Immature natural killer cell (primary cell): ENCODE results near the gene YWHAG. TPM values are rescaled to one million over a fixed set of nuclear protein-coding genes. Genes with fewer than 3 reads are reported as not detected.
"Not testable (repeated sequence)": the region's sequence is repeated elsewhere in the genome, so short reads cannot be mapped to it uniquely, and the experiment has no call there.

Source experiments
- DNase-seq, 3 donors: peaks; one replicate each; pipeline ENCODE4 v3.0.0; 2022; ENCODE audit warnings: mixed read lengths in 1 of 3
- H3K27ac Mint-ChIP-seq, 6 donors: one replicate each; pipeline ENCODE4 v1.8.0; 2020; ENCODE audit warnings: mixed read lengths in 6 of 6, mild to moderate bottlenecking in 5 of 6, inconsistent platforms in 4 of 6, moderate library complexity in 3 of 6
- H3K27me3 Mint-ChIP-seq, 3 donors: one replicate each; pipeline ENCODE4 v1.8.0; 2020 to 2021; ENCODE audit warnings: low read depth in 3 of 3, mild to moderate bottlenecking in 3 of 3, mixed read lengths in 3 of 3, moderate library complexity in 3 of 3, inconsistent platforms in 1 of 3
- H3K36me3 Mint-ChIP-seq, 3 donors: one replicate each; pipeline ENCODE4 v1.8.0; 2020; ENCODE audit warnings: mixed read lengths in 3 of 3, inconsistent platforms in 2 of 3, mild to moderate bottlenecking in 2 of 3
- H3K4me1 Mint-ChIP-seq, 2 donors: one replicate each; pipeline ENCODE4 v1.8.0; 2020; ENCODE audit warnings: inconsistent platforms in 2 of 2, mild to moderate bottlenecking in 2 of 2, mixed read lengths in 2 of 2, moderate library complexity in 1 of 2
- H3K4me3 Mint-ChIP-seq, 5 donors: one replicate each; pipeline ENCODE4 v1.8.0; 2020; ENCODE audit warnings: mild to moderate bottlenecking in 5 of 5, mixed read lengths in 5 of 5, inconsistent platforms in 3 of 5, moderate library complexity in 3 of 5
- H3K9me3 Mint-ChIP-seq, 6 donors: one replicate each; pipeline ENCODE4 v1.8.0; 2020; ENCODE audit warnings: mild to moderate bottlenecking in 6 of 6, mixed read lengths in 6 of 6, inconsistent platforms in 4 of 6, moderate library complexity in 3 of 6
- polyA plus RNA-seq, 3 donors: library from polyadenylated mRNA; unstranded; fragments of 300-500 nt; fragmentation: Illumina TruSeq; gene quantifications; one replicate each; pipeline ENCODE4 v1.2.3, GENCODE V29; 2021

The YWHAG gene
- polyA plus RNA-seq, 3 donors from 2014 or later: 1.1 to 3.2 (median 1.4) TPM

DNA sequence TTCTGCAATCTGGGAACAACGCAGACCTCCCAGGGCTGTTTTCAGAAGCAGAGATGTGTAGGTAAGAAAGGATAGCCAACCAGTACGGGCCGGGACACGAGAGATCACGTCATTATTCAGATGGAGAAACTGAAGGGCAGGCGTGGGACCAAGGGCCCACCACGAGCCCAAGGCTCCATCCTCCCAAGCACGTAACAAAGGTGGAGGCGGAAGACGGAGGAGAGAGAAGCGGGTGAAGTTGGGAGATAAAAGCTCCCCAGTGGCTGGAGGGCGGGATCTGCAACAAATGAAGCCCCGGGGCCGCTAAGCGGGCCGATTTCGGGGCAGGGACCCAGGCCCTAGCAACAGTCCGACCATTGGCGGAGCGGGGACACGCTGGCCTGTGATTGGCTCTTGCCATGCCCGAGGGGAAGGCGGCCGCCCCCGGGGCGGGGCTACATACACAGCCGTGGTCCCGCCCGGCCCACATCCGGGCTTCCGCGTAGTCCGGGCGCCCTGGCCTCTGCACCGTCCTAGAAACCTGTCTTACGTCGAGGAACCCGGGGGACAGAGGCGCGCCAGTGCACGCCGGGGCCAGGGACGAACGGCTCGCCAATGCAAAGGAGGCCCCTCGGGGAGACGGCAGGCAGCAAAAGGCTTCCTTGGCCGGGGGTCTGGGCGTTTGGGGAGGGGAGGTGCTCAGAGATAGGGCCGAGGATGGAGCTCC is 40.9 kb downstream of the YWHAG start:
- Mint-ChIP-seq H3K9me3 (no peaks in the 10 kb centered on the region), H3K36me3 (no peaks in the 10 kb centered on the region), H3K27me3 (peaks cover 0 to 2% (median 0%) of the 10 kb centered on the region in 3 donors), H3K27ac (peak overlapping the region; percentile 89 to 99 (median 98)), H3K4me1 (peaks cover 27 to 29% of the 10 kb centered on the region in 2 donors), H3K4me3 (peak overlapping the region; percentile 92 to 99 (median 93))
- peak; percentile 94 to 95 (median 95) for DNase-seq

DNA sequence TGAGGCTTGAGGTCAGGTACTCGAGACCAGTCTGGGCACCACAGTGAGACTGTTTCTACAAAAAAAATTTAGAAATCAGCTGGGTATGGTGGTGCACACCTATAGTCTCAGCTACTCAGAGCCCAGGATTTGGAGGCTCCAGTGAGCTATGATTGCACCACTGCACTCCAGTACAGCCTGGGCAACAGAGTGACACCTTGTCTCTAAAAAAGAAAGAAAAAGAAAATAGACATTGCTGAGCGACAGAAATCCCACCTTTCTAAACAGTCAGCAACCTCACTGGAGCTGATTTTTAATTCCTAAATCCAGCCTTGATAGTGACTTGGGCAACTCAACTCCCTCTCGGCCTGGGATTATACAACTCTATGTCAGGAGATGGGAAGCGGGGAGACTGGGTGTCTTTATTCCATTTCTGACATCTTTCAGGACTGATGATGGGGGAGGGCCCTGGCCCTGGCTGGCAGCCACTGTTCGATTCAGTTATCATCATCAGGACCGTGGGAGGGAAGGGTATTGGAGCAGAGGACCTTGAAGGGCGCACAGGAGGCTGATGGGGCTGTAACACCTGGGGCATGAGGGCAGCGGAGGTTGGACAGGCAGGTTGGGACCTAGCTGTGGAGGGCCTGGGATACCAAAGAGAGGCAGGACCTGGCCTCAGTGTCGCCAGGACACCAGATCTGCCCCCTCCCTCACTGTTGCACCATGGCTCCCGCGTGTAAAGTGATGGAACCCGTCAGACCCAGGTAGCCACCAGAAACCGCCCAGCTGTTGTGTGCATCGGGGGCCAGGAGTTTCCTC is 41.6 kb downstream of the YWHAG start:
- Mint-ChIP-seq H3K4me1 (peaks cover 27 to 29% of the 10 kb centered on the region in 2 donors), H3K27ac (peak overlapping the region; percentile 89 to 99 (median 98)), H3K9me3 (no peaks in the 10 kb centered on the region), H3K27me3 (peaks cover 0 to 2% (median 0%) of the 10 kb centered on the region in 3 donors), H3K36me3 (no peaks in the 10 kb centered on the region), H3K4me3 (peak overlapping the region; percentile 92 to 99 (median 93))
- no peak for DNase-seq

DNA sequence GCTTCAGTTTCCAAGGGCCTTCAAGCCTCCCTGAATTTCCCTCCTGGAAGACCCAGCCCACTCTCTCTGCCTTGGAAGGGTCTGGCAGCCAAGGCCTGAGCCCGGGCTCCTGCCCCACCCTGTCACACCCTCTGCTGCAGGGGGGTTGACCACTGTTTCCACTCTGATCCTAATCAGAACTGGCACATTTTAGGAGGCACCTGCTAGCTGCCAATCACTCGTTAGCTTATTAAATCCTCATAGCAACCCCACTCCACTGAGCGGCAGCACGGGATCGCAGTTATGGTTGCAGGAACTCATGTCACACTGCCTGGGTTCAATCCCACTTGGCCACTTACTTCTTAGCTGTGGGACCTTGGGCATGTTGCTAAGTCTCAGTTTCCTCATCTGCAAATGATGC is 43.4 kb downstream of the YWHAG start:
- Mint-ChIP-seq H3K9me3 (no peaks in the 10 kb centered on the region), H3K27ac (no peak overlapping the region), H3K27me3 (no peaks in the 10 kb centered on the region), H3K4me1 (peaks cover 27 to 29% of the 10 kb centered on the region in 2 donors), H3K36me3 (no peaks in the 10 kb centered on the region), H3K4me3 (no peak overlapping the region)
- DNase-seq: no peak

DNA sequence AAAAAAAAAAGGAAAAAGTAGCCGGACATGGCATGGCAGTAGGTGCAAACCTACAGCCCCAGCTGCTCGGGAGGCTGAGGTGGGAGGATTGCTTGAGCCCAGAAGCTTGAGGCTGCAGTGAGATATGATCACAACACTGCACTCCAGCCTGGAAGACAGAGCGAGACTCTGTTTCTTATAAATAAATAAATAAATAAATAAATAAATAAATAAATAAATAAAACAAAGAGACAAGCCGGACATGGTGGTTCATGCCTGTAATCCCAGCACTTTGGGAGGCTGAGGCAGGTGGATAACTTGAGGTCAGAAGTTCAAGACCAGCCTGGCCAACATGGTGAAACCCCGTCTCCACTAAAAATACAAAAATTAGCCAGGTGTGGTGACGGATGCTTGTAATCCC is 44.1 kb downstream of the YWHAG start:
- not testable (repeated sequence) for H3K27me3 Mint-ChIP-seq, H3K36me3 Mint-ChIP-seq, H3K4me3 Mint-ChIP-seq, H3K9me3 Mint-ChIP-seq, DNase-seq
- Mint-ChIP-seq H3K27ac (peak overlapping the region in 1 of 6 donors; percentile 34), H3K4me1 (peaks cover 24 to 29% of the 10 kb centered on the region in 2 donors)

DNA sequence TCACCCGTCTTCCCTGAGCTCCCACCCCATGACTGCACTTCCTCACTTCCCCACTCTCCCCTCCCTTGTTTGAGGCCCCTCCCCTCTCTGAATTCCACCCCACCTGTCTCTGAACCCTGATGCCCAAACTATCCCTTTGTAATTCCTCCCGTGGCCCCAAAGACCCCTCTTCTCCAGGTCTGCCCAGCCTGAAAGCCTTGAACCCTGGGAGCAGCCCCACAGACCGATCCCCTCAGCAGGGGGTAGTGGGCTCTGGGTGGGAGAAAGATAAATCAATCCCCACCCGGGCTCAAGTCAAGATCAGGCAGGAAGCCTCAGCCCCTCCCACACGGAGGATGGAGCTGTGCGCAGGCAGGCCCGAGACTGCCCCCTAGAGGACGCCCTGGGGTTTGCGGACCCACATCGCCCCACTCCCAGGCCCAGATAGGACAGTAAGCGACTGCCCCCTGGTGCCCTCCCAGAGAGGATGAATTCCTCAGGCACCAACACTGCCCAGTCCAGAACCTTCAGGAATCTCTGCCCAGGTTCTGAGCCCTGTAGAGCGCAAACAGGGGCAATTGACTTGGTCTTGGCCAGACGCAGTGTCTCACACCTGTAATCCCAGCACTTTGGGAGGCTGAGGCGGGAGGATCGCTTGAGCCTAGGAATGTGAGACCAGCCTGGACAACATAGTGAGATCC is 44.6 kb downstream of the YWHAG start:
- Mint-ChIP-seq H3K27ac (peak overlapping the region in 1 of 6 donors; percentile 45), H3K27me3 (no peaks in the 10 kb centered on the region), H3K4me1 (peaks cover 23 to 28% of the 10 kb centered on the region in 2 donors), H3K36me3 (no peaks in the 10 kb centered on the region), H3K4me3 (no peak overlapping the region), H3K9me3 (no peaks in the 10 kb centered on the region)
- peak; percentile 92 to 94 (median 92) for DNase-seq

DNA sequence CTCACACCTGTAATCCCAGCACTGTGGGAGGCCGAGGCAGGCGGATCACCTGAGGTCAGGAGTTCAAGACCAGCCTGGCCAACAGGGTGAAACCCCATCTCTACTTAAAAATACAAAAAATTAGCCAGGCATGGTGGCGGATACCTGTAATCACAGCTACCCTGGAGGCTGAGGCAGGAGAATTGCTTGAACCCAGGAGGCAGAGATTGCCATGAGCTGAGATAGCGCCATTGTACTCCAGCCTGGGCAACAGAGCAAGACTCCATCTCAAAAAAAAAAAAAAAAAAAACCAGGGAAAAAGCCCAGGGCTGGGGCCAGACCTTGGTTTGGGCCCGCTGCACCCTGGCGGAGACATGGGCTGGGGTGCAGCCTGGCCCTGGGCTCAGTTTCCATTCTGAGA is 47.0 kb downstream of the YWHAG start:
- H3K27ac Mint-ChIP-seq, H3K27me3 Mint-ChIP-seq, H3K9me3 Mint-ChIP-seq, H3K4me1 Mint-ChIP-seq, DNase-seq, H3K36me3 Mint-ChIP-seq, H3K4me3 Mint-ChIP-seq: not testable (repeated sequence)

DNA sequence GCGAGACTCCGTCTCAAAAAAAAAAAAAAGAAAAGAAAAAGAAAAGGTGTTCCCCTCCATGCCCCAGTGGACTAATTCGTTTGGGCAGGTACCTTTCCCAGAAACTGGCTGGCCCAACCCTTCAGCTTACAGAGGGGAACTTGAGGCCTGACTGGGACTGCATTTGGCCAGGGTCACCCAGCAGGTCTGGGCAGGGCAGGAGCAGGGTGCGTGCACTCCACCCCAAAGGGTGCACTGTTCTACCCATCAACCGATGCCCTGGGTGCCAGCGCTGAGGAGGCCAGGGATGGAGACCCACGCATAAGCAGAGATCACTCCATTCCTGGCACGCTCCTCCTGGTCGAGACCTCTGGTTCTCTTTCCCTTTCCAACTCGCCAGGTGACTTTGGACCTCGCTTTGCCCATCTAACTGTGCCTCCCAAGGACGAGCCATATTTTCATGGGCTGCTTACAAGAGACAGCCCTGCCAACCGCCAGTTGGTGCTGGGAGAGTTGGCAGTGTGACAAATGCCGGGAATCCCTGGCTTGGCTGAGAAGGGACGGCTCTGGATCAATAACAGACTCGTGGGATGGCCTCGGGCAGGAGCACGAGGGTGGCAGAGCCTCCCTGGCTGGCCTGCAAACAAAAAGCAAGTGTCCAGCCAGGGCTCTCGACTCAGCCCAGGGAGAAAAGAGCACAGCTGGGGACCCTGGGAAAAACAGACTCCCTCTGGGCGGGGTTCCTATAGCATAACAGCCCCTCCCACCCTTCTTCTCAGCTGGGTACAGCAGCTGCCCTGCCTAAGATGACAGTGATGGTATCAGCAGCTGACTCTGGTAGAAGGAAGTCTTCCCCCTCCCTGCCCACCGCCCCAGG is 48.5 kb downstream of the YWHAG start:
- Mint-ChIP-seq H3K4me3 (no peak overlapping the region), H3K36me3 (no peaks in the 10 kb centered on the region)
- DNase-seq: no peak

DNA sequence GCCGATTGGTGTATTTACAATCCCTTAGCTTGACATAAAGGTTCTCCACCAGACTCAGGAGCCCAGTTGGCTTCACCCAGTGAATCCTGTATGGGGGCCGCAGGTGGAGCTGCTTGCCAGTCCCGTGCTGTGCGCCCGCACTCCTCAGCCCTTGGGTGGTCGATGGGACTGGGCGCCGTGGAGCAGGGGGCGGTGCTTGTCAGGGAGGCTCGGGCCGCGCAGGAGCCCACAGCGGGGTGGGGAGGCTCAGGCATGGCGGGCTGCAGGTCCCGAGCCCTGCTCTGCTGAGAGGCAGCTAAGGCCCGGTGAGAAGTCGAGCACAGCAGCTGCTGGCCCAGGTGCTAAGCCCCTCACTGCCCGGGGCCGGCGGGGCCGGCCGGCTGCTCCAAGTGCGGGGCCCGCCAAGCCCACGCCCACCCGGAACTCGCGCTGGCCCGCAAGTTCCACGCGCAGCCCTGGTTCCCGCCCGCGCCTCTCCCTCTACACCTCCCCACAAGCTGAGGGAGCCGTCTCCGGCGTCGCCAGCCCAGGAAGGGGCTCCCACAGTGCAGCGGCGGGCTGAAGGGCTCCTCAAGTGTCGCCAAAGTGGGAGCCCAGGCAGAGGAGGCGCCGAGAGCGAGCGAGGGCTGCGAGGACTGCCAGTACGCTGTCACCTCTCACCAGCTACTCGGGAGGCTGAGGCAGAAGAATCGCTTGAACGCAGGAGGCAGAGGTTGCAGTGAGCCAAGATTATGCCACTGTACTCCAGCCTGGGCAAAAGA is 49.3 kb downstream of the YWHAG start:
- not testable (repeated sequence) for H3K4me3 Mint-ChIP-seq, H3K9me3 Mint-ChIP-seq, H3K27me3 Mint-ChIP-seq, DNase-seq, H3K36me3 Mint-ChIP-seq, H3K4me1 Mint-ChIP-seq, H3K27ac Mint-ChIP-seq

More for the DNA sequence above, 48.5 kb downstream of the YWHAG start:
- Mint-ChIP-seq H3K4me1 (peaks cover 7% of the 10 kb centered on the region in 2 donors), H3K27me3 (no peaks in the 10 kb centered on the region), H3K9me3 (no peaks in the 10 kb centered on the region), H3K27ac (no peak overlapping the region)

DNA sequence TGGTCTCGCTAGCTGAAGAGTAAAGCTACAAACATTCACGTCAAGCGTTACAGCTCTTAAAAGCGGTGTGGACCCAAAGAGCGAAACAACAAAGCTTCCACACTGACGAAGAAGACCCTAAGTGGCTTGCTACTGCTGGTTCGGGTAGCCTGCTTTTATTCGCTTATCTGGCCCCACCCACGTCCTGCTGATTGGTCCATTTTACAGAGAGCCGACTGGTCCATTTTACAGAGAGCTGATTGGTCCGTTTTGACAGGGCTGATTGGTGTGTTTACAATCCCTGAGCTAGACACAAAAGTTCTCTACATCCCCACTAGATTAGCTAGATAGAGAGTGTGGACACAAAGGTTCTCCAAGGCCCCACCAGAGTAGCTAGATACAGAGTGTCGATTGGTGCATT is 49.9 kb downstream of the YWHAG start:
- not testable (repeated sequence) for H3K27ac Mint-ChIP-seq, H3K36me3 Mint-ChIP-seq, H3K9me3 Mint-ChIP-seq, H3K4me1 Mint-ChIP-seq, H3K27me3 Mint-ChIP-seq, H3K4me3 Mint-ChIP-seq, DNase-seq

DNA sequence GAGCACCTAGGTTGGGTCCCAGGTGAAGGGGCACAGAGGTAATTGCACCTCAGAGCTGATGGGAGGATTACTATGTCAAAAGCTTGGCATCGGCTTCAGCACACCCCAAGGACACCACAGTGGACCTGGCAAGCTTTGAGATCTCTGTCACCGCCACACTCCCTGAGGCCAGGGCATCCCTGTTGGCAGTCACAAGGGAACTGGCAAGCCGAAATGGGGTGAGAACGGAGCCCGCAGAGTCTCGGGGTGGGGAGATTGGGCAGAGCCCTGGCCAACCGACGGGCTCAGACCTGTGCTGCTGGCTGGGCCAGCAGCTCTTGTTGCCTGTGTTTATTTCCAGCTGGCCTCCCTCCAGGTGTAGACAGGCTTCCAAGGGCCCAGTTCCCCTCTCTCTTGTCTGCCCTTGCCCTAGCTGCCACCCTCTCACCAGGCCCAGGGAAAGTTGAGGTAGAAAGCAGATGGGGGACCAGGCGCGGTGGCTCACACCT is 53.9 kb downstream of the YWHAG start:
- H3K9me3 Mint-ChIP-seq: no peaks in the 10 kb centered on the region
- no peak overlapping the region for H3K27ac Mint-ChIP-seq
- peak overlapping the region in 1 of 5 donors; percentile 13 for H3K4me3 Mint-ChIP-seq
- H3K36me3 Mint-ChIP-seq: no peaks in the 10 kb centered on the region
- peaks cover 2 to 4% (median 3%) of the 10 kb centered on the region in 3 donors for H3K27me3 Mint-ChIP-seq
- no peak for DNase-seq
- peaks cover 15 to 19% of the 10 kb centered on the region in 2 donors for H3K4me1 Mint-ChIP-seq

DNA sequence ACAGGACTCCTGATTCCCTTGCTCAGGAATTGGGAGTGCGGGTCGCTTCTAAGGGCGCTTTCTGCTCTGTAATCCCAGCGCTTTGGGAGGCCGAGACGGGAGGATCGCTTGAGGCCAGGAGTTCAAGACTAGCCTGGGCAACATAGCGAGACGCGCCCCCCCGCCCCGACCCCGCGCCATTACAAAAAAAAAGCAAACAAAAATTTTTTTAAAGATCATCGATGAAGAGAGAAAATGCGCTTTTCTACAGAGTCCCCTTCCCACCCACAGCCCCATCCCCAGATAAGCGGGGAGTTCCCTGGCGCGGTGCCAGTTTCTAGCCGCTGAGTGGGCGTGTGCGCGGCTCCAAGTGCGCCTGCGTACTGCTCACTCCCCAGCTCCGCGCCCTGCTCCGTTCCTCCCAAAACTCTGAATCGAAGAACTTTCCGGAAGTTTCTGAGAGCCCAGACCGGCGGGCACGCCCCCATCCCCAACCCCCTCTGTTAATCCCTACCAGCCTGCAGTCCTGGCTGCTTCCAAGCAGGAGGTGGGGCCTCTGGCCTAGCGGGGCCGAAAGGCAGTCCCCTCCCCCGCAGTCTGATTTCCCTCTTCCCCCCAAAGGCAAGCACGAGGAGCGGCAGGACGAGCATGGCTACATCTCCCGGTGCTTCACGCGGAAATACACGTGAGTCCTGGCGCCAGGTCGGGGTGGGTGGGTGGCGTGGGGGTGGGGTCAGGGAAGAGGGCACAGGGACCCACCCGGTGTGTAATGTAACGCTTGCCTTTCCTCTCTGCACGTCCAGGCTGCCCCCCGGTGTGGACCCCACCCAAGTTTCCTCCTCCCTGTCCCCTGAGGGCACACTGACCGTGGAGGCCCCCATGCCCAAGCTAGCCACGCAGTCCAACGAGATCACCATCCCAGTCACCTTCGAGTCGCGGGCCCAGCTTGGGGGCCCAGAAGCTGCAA is 55.3 kb downstream of the YWHAG start:
- peak; percentile 50 to 63 (median 59) for DNase-seq
- peaks cover 15 to 19% of the 10 kb centered on the region in 2 donors for H3K4me1 Mint-ChIP-seq
- peak overlapping the region; percentile 88 to 91 (median 90) for H3K4me3 Mint-ChIP-seq
- H3K36me3 Mint-ChIP-seq: no peaks in the 10 kb centered on the region
- H3K9me3 Mint-ChIP-seq: no peaks in the 10 kb centered on the region
- peaks cover 2 to 4% (median 3%) of the 10 kb centered on the region in 3 donors for H3K27me3 Mint-ChIP-seq
- H3K27ac Mint-ChIP-seq: peak overlapping the region; percentile 16 to 82 (median 52)
